Inflammatory macrophage (primary cell): ENCODE measurements around the gene NDUFA11.
"Not testable (repeated sequence)": the region's sequence is repeated elsewhere in the genome, so short reads cannot be mapped to it uniquely, and the experiment has no call there.

Source experiments
- DNase-seq, 2 donors: peaks; one replicate each; pipeline ENCODE4 v3.0.0-alpha.2; 2020 to 2022

The NDUFA11 gene

DNA sequence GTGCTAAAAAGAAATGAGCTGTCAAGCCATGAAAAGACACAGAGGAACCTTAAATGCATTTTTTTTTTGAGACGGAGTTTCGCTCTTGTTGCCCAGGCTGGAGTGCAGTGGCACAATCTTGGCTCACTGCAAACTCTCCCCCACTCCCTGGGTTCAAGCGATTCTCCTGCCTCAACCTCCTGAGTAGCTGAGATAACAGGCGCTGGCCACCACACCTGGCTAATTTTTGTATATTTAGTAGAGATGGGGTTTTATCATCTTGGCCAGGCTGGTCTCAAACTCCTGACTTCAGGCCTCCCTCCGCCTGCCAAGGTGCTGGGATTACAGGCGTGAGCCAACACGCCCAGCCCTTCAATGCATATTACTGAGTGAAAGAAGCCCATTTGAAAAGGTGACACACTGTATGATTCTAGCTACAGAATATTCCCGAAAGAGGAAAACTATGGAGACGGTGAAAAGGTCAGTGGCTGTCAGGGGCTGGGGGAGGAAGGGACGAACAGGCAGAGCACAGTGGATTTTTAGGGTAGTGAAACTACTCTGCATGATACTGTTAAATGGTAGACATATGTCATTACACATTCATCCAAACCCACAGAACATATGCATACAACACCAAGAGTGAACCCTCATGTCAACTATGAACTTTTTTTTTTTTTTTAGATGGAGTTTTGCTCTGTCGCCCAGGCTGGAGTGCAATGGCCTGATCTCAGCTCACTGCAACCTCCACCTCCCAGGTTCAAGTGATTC is 19.4 kb downstream of the NDUFA11 start:
- peak; percentile 16 to 37 for DNase-seq

DNA sequence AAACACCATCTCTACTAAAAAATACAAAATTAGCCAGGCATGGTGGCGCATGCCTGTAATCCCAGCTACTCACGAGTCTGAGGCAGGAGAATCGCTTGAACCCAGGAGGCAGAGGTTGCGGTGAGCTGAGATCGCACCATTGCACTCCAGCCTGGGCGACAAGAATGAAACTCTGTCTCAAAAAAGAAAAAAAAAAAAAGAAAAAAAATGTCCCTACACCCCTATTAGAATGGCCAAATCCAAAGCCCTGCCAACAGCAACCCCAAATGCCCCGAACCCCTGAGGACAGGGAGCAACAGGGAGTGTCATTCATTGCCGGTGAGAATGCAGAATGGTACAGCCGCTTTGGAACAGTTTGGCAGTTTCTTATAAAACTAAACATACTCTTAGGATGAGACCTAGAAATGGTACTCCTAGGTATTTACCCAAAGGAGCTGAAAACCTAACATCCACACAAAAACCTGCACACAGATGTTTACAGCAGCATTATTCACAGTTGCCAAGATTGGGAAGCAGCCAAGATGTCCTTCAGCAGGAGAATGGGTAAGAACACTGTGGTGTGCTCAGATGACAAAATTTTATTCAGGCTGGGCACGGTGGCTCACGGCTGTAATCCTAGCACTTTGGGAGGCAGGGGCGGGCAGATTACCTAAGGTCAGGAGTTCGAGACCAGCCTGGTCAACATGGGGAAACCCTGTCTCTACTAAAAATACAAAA is 20.3 kb downstream of the NDUFA11 start:
- not testable (repeated sequence) for DNase-seq

DNA sequence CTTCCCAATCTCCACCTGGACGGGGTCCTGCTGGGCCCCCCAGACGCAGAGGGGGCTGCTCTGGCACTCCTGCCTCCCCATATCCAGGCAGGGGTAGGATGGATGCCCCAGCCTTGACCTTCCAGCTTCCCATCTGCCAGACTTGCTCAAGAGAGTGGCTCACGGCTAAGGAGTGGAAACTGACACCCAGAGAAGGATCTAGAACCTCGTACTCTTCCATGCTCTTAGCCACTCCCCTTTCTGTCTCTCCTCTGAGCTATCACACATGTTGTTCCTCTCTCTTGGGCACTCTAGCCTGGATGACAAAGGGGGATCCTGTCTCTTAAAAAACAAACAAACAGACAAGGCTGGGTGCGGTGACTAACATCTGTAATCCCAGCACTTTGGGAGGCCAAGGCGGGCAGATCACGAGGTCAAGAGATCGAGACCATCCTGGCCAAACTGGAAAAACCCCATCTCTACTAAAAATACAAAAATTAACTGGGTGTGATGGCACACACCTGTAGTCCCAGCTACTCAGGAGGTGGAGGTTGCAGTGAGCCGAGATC is 21.1 kb downstream of the NDUFA11 start:
- DNase-seq, result no peak

DNA sequence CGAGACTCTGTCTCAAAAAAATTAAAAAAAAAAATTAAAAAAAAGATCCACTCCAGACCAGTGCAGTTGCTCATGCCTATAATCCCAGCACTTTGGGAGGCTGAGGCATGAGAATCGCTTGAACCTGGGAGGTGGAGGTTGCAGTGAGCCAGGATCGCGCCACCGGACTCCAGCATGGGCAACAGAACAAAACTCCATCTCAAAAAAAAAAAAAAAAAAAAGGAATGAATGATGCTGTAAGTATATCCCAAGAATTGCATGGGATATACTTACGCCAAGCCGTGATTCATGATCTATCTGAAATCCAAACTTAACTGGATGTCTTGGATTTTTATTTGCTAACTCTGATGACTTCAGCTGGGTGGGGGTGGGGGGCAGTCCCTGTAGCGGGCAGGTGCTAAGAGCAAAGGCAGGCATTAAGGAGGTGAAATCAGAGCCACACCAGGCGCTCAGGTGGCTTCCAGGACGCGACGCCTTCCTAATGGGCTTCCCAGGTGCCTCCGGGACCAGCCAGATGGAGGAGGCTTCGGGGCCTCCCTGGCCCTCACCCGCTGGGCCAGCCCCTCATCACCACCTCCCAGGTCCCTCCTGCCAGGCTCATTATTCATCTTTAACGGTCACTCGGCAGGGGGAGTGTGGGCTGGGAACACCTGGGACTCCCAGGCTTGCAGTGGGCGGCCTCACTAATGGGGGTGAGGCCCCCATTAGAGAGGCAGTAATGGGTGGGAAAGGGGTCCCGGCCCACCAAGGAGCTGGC is 21.9 kb downstream of the NDUFA11 start:
- DNase-seq, result no peak

DNA sequence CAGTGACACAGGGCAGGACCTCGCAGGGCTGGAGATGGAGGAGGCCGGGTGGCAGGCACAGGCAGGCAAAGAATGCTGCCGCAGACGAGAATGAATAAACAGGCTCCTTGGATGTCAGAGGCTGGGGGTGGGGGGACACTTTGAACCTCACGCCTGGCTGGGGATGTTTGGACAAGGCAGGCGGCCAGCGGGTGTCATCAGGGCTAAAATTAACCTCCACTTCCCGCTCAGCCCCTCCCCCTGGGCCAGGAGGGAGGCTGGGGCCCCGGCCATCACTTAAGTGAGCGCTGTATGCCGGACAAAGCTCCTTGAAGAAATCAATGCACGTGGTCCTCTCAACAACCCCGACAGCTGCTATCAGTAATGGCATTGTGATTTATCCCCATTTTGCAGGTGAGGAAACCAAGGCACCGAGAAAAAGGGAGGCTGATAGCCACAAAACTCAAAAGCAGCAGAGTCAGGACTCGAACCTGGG is 22.9 kb downstream of the NDUFA11 start:
- no peak for DNase-seq

DNA sequence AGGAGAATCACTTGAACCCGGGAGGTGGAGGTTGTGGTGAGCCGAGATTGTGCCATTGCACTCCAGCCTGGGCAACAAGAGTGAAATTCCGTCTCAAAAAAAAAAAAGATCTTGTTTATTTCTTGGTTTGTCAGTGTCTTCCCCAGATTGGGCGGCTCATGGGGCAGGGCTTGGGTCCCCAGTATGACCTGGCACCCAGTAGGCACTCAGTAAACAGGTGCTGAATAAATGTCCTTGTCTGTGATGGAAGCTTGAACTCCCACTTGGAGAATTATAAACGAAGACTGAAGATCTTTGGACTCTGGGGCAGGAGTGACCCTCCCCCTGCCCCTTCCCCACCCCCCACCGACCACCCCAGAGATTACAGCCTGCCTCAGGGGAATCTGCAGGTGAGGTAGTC is 23.4 kb downstream of the NDUFA11 start:
- no peak for DNase-seq

DNA sequence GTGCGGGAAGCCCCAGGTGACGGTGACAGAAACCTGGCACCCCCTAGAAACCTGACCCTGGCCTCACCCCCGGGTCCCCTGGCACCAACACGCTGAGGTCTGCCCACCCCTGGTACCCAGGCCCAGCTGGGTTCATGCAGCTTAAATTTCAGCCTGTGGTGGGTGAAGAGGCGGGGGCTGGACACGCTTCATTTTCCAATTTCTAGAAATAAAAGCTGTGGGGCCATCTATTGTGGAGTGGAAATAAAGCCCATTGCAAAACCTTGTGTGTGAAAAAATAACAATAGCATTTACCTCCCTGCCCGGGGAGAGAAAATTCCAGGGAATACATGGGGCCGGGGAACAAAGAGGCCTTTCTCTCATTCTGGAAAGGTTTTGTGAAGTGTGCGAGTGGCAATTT is 25.7 kb downstream of the NDUFA11 start:
- DNase-seq, result no peak

DNA sequence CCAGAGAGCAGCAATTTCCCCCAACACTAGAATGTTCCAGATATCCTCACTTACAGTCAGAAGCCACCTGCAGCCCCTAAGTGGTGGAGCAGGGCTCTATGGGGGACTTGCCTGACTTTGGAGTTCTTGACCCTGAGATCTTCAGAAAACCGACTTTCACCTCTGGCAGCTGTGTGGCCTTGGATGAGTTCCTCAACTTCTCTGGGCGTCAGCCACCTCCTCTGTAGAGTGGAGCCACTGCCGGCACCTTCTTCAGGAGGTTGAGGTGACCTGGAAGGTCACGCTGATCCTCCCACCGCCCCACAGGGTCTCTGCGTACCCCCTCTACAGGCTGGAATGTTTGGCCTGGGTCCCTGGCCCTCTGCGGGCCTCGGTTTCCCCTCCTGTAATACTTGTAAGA is 26.2 kb downstream of the NDUFA11 start:
- no peak for DNase-seq

DNA sequence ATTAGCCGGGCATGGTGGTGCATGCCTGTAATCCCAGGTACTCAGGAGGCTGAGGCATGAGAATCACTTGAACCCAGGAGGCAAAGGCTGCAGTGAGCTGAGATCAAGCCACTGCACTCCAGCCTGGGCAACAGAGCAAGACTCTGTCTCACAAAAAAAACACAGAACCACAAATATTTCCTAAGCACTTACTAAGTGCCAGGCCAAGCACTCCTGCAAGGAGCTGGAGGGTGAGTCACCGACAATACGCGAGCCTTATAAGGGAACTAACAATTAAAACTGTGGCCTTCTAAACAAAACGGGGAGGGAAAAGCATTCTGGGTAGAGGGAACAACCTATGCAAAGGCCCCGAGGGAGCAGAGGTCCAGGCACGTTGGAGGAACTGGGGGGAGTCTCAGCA is 29.1 kb downstream of the NDUFA11 start:
- peak; percentile 62 to 69 for DNase-seq

DNA sequence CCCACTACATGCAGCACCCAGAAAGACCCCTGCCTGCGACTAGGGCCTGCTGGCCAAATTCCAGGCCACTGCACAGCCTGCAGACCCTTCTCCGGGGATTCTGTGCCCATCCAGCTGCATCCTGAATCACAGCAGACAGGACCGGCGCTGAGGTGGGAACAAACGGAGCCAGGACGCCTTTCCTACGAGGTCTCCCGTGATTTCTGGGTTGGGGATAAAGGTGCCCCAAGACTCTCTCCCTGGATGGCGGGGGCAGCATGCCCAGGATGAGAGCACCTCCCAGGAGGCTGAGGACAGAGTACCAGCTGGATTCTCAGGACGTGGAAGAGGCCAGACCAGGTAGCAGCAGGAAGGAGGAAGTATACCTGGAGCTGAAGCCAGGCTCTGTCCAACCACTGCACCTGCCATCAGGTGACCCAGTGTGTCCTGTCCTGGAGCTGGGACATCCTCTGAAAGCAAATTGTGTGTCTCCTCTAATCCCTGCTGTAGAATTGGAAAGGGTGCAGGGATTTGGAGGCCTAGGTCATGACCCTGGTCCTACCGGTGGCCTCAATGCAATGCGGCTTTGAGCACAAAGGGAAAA is 29.9 kb downstream of the NDUFA11 start:
- no peak for DNase-seq

DNA sequence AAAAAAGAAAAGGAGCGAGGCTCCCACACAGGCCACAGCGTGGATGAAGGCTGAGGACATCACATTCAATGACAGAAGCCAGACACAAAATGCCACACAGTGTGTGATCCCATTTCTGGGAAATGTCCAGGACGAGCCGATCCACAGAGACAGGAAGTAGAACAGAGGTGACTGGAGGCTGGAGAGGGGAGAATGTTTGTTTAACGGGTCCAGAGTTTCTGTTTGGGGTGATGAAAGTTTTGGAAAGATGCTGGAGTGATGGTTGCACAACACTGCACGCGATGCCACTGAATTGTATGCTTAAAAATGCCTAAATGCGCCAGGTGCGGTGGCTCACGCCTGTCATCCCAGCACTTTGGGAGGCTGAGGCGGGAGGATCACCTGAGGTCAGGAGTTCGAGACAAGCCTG is 32.6 kb downstream of the NDUFA11 start:
- DNase-seq, result no peak

DNA sequence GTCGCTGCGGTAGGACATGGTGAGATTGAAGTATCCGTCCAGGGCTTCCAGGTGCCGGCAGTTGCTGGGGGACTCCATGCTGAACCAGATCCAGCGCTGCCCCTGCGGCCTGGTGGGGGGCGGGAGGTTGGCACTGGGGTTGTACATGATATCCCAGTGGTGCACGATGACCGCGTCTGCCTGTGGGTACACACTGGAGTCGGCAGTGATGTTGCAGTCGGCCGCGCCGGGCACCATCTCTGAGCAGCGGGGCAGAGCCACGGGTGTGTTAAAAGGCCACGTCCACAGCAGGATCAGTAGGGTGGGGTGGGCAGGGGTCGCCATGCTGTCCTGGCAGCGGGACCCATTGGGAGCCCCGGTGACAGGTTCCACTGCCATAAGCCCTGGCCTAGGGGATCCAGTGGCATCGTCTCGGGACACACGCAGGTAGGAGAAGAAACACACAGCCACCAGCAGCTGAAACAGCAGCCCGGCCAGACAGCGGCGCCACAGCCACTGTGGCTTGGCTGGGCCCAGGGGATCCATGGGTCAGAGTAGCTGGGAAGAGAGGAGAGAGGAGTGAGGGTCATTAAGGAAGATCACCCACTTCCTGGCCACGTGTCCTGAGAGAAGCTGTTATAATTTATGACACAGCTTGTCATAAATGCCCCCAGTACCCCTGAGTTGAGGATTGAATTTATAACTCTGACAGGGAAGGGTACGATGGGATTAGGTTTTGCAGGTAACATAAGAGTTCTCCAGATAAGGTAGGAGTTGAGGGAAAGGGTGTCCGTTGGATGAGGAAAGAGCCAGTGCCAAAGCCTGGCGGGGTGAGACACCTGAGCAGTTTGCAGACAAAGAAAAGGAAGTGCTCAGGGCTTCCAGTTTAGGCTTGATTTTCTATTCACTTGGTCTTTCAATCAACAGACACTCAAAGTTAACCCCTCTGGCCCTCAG is 36.1 kb downstream of the NDUFA11 start:
- no peak for DNase-seq

DNA sequence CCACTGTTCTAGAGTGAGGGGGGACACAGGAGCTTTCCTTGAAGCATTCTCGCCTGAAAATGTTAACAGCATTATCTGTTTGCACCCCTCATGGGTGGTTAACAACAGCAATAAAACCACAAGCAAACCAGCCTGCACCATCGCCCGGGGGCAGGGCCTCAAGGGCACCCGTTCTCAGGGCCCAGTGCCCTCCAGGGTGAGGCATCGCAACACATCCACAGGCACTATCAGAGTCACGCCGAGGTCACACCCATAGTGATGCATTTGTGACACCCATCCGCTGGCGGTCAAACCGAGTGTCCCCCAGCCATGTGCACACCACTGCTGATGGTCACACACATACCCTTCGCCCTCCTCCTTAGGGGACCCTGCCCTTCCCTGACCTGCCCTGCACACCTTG is 37.8 kb downstream of the NDUFA11 start:
- no peak for DNase-seq

DNA sequence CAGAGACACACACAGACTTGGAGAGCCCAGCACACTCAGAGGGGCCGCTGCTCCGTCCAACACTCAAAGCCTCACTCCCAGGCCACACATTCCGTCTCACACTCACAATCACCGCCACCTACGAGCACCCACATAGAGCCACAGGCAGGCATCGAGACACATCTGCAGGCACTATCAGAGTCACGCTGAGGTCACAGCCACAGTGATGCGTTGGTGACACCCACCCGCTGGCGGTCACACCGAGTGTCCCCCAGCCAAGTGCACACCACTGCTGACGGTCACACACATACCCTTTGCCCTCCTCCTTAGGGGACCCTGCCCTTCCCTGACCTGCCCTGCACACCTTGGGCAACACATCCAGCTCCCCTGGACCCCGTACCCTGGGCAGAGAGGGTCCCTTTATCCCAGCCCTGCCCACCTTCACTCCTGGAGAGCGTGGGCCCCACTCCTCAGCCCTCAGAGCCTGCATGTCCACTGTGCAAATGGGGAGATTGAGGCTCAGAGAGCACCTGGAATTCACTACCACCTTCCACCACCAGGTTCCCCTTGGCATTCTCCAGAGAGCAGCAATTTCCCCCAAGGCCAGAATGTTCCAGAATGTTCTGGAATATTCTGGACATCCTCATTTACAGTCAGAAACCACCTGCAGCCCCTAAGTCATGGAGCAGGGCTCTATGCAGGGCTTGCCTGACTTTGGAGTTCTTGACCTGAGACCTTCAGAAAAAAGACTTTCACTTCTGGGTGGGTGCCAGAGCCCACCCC is 38.7 kb downstream of the NDUFA11 start:
- DNase-seq, result no peak

DNA sequence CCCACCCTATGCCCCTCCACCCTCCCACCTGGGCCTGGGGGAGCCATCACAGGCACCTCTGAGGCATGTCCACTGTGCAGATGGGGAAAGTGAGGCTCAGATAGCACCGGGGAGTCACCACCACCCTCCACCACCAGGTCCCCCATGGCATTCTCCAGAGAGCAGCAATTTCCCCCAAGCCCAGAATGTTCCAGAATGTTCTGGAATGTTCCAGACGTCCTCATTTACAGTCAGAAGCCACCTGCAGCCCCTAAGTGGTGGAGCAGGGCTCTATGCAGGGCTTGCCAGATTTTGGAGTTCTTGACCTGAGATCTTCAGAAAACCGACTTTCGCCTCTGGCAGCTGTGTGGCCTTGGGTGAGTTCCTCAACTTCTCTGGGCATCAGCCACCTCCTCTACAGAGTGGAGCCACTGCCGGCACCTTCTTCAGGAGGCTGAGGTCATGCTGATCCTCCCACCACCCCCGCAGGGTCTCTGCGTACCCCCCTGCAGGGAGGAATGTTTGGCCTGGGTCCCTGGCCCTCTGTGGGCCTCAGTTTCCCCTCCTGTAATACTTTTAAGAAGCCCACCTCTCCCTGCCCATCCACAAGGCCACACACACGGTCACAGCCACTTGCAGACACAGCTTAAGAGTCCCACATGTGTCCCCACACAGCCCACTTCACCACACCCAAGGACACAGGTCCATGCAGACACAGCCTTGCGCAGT is 39.4 kb downstream of the NDUFA11 start:
- DNase-seq, result no peak

DNA sequence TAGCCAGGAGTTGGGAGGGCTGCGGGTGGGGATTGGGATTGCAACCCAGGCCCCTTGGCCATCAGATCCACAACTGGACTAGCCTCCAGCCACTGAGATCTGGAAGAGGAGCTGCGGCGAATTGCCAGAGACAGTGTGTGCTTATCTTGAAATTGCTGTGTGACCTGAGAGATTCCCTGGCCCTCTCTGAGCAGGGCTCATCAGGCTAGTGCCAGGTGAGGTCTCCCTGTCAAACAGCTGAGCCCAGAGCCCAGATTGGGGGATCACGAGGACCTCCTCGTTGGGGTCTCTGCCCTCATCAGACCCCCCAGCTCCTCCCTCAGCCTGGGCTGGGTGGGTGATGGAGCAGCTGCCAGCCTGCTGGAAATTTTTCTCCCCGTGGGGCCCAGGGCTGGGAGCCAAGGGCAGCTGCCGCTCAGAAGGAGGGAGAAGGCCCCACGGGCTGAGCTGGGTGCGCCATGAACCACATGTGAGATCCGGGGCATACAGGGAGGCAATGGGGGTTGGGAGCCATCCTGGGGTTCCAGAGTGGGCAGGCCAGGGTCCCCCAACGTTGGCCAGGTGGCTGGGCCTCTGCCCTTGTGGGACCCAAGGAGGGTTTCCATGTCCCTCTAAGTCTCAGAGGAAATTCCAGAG is 40.4 kb downstream of the NDUFA11 start:
- no peak for DNase-seq

DNA sequence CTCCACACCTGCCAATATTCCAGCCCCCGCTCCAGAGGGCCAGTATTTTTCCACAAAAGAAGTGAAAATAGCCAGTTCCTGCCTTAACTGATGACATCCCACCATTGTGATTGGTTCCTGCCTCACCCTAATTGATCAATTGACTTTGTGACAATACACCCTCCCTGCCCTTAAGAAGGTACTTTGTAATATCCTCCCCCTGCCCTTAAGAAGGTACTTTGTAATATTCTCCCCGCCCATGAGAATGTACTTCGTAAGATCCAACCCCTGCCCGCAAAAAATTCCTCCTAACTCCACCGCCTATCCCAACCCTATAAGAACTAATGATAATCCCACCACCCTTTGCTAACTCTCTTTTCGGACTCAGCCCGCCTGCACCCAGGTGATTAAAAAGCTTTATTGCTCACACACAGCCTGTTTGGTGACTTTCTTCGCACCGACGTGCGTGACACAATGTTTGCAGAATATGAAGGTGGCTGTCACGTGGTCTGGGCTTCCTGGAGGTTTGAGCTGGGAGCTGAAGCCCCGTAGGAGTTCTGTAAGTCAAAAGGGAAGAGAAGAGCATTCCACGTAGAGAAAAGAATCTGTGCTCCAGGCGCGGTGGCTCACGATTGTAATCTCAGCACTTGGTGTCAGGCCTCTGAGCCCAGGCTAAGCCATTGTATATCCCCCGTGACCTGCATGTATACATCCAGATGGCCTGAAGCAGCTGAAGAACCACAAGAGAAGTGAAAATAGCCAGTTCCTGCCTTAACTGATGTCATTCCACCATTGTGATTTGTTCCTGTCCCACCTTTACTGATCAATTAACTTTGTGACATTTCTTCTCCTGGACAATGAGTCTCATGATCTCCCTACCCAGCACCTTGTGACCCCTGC is 46.1 kb downstream of the NDUFA11 start:
- no peak for DNase-seq

DNA sequence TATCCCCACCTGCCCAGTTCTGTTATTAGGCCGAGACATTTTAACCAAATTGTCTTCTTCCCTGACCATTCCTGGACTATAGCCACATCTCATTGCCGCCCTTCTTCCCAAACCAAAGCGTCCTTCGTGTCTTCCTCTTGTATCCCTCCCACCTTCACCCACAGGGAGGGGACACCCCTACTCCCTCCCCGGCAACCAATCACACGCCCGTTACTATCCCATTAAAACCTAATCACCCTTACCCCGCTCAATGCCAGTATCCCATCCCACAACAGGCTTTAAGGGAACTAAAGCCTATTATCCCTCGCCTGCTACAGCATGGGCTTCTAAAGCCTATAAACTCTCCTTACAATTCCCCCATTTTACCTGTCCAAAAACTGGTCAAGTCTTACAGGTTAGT is 48.4 kb downstream of the NDUFA11 start:
- DNase-seq, result not testable (repeated sequence)

DNA sequence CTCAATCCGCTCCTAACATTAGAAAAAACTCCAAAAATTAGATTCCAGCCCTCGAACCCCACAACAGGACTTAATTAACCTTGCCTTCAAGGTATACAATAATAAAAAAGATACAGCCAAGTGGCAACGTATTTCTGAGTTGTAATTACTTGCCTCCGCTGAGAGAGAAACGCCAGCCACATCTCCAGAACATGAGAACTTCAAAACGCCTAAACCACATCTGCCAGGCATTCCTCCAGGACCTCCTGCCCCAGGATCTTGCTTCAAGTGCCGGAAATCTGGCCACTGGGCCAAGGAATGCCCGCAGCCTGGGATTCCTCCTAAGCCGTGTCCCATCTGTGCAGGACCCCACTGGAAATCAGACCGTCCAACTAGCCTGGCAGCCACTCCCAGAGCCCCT is 49.5 kb downstream of the NDUFA11 start:
- not testable (repeated sequence) for DNase-seq
